Superior temporal gyrus (tissue), 1 donor: ENCODE results near the gene SMAGP.
"Not testable (repeated sequence)": the region's sequence is repeated elsewhere in the genome, so short reads cannot be mapped to it uniquely, and the experiment has no call there.

Experiments used
- DNase-seq: peaks from one replicate; pipeline ENCODE4 v3.0.0-alpha.2; 2016; ENCODE audit errors: extremely low spot score

Gene SMAGP

DNA sequence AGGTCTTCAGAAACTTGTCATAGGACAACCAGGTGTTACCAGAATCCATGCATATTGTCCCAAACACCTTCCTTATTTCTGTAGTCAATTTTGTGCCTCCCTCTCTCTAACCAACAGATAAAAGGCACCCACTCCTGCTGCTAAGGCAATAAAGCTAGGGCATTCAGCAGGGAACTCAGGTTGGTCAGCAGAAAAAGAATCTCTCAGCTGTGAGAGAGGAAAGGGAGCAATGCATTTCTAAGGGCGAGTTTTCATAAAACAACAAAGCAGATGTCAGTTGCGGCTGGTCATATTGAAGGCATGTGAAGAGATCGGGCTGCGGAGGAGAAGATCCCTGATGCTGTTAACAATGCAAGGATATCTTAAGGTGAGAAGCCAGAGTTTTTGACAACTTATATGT, 45.0 kb downstream of the SMAGP start:
- no peak for DNase-seq

DNA sequence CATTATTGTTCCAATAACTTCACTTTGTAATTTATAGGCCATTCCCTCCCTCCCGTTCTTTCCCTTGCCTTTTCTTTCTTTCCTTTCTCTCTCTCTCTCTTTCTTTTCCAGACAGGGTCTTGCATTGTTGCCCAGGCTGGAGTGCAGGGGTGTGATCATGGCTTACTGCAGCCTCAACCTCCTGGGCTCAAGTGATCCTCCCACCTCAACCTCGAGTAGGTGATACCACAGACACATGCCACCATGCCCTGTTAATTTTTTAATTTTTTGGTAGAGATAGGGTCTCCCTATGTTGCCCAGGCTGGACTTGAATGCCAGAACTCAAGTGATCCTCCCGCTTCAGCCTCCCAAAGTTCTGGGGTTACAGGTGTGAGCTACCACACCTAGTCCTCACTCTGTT, 45.6 kb downstream of the SMAGP start:
- no peak for DNase-seq

DNA sequence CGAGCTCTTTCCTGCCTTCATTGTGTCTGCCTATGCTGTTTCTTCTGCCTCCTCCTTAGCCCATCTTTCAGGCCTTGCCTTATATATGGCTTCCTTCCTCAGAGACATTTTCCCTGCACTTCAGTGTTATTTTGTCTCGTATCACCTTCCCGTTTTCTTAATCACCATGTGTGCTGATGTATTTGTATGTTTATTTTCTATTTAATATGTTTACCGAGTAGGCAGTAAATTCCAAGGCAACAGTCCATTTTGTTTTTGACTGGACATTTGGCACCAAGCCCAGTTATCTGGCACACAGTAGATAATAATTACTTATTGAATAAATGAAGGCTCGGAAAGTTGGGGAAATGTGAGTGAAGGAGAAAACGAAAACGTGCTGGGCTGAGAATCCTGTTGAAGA, 47.8 kb downstream of the SMAGP start:
- no peak for DNase-seq

DNA sequence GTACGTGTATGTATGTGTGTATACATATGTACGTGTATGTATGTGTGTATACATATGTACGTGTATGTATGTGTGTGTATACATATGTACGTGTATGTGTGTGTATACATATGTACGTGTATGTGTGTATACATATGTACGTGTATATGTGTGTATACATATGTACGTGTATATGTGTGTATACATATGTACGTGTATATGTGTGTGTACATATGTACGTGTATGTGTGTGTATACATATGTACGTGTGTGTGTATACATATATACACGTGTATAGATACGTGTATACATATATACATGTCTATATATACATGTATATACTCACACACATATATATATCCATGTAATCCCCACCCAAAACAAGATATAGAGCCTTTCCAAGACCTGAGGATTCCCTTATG, 50.4 kb downstream of the SMAGP start:
- DNase-seq: not testable (repeated sequence)

DNA sequence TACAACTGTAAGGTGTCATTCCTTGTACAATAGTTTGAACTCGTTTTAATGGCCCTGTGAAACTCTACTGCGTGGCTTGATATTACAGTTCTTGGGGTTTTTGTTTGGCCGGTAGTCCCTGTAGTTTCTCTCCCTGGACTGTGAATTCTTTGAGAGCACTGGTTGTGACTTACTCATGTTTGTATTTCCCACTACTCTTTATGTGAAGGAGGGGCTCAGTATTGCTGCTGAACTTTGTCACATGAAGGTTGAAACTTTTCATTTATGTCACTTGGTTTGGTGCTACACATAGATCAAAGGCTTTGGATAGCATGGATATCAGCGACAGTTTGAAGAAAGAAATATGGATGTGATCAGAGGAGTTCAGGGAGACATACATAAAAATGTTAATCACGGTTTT, 50.9 kb downstream of the SMAGP start:
- no peak for DNase-seq

DNA sequence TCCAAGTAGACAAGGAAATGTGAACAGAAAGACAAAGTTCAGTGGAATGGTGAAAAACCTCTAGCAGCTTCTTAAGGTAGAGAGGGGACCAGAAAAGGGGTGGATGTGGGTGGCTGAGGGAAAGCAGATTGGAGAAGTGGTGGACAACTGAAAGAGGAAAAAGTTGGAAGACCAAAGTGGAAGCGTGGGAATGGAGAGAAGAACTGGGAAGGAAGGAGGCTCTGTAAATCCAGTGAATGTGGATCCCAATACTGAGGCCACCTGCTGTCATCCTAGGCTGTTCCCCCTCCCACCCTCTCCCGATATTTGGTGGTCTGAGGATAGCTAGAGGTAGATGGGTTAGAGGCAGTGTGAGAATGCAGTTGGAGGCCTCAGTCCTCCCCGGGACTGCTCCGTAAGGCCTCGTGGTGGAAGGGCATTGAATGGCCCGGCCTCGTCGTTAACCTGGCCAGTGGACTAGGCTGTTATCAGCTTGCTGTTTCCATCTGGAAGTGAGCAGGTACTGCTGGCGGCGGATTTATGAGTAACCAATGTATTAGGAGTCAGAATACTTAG, 51.5 kb downstream of the SMAGP start:
- DNase-seq: no peak

DNA sequence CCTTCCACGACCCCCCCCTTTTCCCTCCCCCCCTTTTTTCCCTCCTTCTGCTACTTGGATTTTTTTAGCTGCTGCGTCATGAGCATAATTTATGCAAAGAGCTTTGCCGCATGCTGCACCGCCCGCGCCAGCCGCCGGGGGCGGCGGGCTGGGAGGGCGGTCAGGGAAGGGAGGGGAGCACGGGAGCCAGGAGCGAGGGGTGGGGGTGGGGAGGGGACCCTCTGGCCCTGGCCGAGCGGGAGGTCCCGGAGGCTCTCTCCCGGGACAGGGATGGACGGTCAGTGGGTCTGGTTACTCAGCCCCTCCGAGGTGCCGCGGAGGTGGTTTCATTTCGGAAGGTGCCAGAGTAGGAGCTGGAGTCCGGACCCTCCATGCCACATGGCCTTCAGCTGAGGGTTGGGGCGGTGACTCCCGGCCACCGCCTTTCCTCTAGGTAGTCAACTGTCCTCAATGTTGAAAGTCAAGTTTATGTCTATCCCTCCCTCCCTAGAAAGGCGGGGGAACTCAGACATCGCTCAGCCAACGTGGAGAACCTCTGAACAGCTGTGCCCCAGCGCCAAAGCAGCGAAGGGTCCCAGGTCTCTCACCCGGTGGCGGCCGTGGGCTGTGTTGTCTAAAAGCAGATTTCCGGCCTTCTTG, 52.1 kb downstream of the SMAGP start, which contains the start of gene POU6F1:
Gene POU6F1 (minus strand): TSS at position 95 of the 639 bp plus-strand sequence. CDS start 11,226 bp downstream, outside the sequence.
- peak; percentile 75 for DNase-seq

DNA sequence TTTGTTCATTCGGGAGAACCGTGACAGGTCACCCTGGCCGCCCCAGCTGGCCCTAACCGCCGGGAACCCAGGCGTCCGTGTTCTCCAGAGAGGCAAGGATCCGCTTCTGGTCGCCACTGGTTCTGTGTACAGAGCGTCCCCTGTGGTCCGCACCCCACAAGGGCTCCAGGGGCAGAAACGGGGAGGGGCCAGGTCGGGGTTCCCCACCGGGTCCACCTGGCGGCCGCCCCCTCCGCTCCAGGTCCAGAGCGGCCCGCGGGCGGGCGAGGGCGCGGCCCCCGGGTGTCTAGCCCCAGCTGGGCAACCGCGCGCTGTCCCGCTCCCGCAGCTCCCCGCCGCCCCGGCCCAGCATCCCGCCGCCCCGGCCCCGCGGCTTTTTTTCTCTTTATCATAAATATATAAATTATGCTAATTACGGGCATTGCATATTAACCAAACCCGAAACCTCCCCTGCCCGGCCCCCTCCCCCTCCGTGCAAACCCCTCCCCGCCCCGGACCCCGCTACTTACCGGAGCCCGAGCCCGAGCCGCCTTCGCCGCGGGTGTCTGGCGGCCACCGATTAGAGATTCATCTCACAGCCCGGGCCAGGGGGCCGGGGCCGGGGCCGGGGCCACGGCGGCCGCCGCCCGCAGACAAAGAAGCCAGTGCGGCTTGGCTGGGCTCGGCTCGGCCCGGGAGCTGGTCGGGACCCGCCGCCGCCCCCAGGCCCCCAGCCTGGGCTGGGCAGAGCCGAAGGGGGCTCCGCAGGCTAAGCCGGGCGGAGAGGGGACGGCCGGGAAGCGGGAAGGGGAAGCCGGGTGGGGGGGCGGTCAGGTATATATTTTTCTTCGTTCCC, 52.9 kb downstream of the SMAGP start:
- peak; percentile 21 for DNase-seq

DNA sequence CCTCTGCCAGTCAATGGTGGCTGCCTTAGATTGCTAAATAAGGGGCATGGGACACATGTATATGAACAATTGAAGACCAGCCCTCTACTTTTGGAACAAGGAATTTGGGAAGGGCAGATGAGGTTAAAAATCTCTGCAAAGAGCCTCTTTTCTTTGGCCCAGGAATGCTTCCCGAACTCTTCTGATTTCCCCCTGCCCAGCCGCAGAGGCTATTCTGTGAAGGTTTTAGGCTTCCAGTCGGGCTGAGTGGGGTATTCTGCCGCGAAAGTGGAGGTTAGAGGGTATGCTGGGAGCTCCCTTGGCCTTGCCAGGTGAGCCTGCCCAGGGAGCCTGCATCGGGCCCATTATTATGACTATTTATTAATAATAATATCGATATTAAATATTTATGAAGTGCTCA, 53.6 kb downstream of the SMAGP start:
- peak; percentile 45 for DNase-seq

DNA sequence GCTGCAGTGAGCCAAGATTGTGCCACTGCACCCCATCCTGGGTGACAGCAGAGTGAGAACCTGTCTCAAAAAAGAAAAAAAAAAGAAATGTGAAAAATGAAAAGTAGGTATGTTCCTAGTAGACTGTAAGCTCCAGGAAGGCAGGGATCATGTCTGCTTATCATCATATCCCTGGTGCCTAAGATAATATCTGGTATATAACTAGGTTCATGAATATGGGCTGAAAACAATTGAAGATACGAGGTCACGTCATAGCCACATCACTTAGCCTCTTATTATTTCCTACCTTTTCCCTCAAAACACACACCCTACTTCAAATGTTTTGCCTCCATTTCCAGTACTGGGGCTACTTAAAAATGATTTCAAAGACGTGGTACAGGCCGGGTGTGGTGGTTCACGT, 55.3 kb downstream of the SMAGP start:
- no peak for DNase-seq

DNA sequence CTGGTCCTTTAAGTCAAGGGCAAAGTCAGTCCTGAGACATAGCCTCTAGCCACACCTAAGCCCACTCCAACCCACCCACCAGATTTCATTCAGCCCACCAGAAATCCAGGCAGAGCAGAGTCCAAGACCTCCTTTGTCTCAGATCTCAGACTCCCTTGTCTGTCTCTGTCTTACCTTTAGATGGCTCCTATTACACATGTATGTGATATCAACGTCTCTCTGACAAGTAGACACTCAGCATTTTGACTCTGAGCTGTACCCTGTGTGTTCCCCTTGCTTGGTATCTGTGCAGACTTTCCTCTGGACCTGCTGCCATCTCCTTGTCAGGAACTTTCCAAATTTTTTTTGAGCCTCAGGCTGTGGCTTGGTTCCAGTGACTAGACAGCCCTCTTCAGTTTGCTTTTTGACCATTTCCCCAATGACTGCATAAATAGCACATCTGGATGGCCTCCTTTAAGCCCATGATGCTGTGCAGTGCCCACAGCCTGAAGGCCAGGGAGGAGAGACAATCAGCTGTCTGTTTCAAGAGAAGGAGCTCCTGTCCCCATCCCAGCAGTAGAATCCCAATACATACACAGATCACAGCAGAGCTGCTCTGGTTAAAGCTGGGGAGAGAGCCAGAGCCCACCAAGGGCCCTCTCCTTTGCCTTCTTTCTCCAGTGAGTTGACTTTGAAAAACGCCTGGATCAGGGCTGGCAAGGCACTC, 59.4 kb downstream of the SMAGP start:
- peak; percentile 76 for DNase-seq

DNA sequence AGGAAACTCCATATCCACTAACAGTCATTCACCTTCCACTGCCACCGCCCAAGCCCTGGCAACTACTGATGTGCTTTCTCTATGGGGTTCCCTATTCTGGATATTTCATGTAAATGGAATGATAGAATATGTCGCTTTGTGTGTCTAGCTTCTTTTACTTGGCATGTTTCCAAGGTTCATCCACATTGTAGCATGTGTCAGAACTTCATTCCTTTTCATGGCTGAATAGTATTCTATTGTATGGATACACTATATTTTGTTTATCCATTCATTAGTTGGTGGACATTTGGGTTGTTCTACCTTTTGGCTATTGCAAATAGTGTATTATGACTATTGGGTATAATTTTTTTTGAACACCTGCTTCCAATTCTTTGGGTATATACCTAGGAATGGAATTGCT, 61.0 kb downstream of the SMAGP start:
- no peak for DNase-seq

DNA sequence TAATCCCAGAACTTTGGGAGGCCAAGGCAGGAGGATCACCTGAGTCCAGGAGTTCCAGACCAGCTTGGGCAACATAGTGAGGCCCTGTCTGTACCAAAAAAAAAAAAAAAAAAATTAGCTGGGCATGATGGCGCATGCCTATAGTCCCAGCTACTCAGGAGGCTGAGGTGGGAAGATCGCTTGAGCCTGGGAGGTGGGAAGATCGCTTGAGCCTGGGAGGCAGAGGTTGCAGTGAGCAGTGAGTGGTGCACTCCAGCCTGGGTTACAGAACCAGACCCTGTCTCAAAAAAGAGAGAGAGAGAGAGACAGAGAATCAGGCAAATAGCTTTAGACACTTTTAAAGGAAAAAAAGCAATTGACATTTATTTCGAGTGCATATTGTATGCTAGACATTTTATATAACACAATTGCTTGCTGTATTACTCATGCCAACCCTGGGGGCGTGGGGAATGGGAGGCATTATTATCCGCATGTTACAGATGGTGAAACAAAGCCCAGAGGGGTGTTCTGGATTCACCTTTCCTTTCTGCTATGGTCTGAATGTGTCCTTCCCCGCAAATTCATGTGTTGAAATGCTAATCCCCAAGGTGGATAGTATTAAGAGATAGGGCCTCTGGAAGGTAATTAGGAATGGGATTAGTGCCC, 62.1 kb downstream of the SMAGP start:
- no peak for DNase-seq

DNA sequence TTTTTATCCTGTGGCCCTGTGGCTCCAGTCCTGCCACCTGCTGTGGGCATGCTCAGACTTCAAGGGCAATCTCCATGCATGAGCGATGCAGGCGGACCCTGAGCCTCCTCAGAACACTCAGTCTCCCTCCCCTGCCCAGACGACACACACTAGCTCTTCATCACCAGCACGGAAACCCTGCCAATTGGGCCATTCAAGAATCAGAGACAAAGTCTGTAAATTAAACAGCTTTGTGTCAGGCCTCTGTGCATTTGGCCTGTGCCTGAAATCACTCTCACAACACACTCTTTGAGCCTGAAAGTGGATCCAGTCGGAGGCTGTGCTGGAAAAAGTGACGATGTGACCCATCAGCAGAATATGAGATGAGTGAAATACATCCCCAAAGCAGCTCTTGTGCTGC, 64.9 kb downstream of the SMAGP start:
- DNase-seq: peak; percentile 65

DNA sequence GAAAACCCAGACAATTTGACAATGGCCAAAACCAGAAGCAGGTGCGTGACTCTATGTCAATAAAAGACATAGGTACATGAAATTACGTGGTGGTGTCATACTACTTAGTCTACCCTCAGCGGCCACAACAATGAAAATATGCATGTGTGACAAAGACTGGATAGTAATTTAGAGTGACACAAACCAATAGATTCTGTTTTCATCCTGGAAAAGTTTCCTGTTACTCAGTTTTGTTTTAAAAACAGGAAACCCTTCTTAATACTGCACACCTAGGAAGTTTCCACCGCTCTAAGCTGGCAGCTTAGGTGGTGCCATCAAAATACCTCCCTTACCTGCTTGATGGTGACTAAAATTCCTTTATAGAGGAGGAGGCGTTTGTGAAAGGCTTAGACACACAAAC, 67.5 kb downstream of the SMAGP start:
- no peak for DNase-seq

DNA sequence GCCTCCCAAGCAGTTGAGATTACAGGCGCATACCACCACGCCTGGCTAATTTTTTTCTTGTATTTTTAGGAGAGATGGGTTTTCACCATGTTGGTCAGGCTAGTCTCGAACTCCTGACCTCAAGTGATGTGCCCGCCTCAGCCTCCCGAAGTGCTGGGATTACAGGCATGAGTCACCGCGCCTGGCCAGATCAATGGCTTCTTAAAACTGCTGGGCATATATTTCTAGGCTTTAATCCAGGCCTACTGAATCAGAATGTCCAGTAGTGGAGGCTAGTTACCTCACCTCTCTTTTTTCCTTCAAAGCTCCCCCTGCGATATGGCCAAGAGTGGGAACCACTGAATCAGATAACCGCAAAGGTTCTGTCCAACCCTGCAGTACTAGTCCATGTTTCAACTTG, 69.4 kb downstream of the SMAGP start:
- no peak for DNase-seq

DNA sequence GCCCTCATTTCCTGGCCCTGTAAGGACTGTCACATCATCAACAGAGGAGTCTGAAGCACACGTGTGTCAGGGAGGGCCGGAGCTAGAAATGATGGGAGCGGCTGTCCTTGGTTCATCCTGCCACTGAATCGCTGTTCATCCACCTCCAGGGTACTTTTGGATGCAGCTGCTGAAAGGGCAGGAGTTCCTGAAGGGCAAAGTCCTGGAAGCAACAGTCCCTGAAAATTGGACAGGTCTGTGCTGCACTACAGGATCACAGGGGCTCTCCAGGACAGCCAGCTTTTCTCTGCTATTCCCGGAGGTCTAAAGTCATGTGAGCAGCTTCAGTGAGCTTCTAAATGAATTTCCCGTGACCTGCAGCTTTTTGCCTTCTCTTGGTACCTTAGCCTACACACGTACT, 70.1 kb downstream of the SMAGP start:
- DNase-seq: no peak

DNA sequence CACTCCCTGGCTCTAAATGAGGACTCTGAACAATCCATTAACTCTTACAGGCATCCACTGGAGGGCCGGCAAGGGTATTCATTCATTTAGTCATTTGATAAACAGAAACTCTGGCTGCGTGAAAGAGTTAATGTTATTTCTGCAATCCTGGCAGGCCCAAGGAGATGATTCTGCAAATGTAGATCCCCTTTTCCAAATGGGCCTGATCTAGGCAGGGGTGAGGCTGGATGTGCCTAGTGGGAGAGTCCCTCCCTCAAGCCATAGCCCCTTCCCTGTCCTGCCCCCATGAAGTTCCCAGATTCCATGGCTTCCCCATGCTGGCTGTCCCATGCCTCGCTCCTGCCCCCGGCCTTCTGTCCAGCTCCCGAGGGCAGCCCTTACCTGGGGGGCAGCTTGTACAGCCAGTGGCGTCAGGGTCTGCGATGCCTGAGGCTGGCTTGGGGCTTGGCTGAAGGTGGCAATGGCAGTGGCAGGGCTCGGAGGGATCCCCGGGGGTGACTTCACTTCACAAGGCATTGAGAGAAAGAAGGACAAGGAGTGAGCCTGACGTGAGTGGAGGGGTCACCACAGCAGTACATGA, 70.8 kb downstream of the SMAGP start:
- no peak for DNase-seq

DNA sequence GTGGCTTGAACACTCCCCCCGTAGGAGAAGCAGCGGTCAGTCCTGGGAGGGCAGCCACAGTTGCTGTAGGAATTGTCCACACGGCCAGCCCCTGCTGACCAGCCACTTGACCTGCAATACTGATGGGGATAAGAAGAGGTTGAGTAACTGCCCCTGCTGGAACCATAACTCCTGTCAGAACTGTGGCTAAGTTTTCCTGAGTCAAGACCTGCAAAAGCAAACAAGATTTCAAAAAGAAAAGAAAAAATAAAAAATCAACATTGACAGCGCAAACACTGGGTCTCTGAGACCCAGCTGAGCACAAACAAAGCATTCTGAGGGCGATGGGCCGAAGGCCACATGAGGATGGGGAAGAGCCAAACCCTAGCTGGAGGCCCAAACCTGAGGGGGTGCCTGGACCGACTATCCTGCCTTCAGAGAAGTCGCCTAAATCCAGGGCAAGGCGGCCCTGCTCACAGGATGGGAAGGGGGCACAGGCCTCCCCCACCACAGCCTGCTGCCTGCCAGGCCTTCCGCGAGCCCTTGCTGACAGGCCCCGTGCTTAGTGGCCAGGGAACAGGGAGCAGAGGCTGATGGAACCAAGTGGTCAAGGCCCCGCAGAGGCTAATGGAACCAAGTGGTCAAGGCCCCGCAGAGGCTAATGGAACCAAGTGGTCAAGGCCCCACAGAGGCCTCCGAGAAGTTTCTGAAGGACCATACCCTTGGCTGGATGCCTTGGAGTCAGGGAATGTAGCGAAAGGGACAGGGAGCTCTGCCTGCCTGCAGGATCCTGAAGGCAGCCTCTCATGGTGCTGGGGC, 71.4 kb downstream of the SMAGP start:
- no peak for DNase-seq

DNA sequence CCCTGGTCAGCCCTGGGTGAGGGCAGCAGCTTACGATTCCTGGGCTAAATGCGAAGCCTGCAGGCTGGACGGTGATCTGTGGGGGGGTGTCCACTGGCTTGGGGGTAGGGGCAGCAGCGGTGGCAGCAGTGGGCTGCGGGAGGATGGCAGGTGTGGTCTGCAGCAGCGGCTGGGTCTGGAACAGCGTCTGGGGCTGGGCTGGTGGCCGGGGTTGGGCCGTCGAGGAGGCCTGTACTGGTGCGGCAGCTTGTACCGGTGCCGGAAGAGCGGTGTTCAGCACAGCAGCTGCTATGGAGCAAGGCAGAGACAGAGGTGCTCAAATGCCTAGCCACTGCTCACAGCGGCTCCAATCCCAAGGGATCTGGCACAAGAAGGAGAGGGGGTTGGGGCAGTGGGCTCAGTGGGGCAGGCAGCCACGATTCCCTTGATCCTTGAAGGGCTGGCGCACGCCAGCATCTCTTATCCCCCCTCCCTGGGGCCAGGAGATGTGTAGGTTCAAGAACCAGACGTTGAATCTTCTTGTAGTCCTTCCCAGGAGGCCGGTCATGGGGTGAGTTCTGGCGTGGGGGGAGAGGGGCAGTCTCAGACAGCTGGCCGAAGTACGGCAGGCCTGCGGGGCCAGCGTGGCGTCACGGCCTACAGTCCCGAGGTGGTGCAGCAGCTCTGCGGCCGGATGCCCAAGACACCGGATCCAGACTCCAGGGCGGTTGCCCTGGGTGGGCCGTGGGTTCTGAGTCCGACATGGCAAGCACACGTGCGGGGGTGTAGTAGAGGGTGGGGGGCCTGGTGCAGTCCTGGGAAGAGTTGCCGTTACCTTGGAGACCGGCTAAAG, 72.3 kb downstream of the SMAGP start:
- DNase-seq: no peak
